ENCODE data around the gene HSPA14.
"Not testable (repeated sequence)": the region's sequence is repeated elsewhere in the genome, so short reads cannot be mapped to it uniquely, and the experiment has no call there.

Gene HSPA14, protein sequence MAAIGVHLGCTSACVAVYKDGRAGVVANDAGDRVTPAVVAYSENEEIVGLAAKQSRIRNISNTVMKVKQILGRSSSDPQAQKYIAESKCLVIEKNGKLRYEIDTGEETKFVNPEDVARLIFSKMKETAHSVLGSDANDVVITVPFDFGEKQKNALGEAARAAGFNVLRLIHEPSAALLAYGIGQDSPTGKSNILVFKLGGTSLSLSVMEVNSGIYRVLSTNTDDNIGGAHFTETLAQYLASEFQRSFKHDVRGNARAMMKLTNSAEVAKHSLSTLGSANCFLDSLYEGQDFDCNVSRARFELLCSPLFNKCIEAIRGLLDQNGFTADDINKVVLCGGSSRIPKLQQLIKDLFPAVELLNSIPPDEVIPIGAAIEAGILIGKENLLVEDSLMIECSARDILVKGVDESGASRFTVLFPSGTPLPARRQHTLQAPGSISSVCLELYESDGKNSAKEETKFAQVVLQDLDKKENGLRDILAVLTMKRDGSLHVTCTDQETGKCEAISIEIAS

DNA sequence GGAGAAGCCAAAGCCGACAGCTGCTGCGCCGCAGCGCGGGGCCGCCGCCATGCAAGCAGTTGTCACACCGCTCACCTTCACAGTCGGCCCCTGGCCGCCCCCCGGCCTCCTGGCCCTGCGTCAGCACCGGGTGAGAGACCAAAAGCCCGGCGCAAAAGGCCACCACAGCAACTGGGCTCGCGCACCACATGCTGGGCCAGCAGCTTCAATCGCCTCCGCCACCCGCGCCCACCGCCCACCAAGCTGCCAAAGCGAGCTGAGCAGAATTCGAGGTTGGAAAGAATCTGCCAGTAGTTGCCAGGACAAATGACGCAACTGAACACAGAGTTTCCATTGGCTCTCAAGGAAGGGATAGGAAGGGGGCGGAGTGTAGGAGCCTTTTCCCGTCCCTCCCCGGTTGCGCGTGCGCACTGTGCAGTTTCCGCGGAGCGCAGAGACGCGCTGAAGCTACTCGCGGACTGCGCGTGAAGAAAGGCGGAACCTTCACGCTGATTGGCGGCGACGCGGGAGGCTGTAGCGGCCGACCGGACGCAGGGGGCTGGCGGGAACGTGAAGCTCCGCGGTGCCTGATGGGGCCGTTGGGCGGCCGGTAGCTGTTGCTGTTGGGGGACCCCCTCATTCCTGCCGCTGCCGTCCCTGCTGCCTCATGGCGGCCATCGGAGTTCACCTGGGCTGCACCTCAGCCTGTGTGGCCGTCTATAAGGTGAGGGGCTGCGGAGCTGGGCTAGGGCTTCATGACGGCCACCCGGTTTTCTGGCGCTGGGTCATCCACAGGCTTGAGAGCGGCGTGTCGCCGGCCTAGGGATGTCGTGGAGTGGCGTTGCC is at the start of gene HSPA14, which contains the start of the genes CDNF and MSANTD7:
TSS of gene HSPA14 (plus strand) at position 550 of the 825 bp plus-strand sequence. CDS start at position 647, 97 bp downstream.
TSS of gene CDNF (minus strand) at position 281 of the 825 bp plus-strand sequence. CDS start at position 190, 91 bp downstream.
TSS of gene MSANTD7 (plus strand) at position 550 of the 825 bp plus-strand sequence. CDS start 3,979 bp downstream, outside the sequence.
- DNase-seq (ENCODE audit: low read depth), result peak; percentile 99

DNA sequence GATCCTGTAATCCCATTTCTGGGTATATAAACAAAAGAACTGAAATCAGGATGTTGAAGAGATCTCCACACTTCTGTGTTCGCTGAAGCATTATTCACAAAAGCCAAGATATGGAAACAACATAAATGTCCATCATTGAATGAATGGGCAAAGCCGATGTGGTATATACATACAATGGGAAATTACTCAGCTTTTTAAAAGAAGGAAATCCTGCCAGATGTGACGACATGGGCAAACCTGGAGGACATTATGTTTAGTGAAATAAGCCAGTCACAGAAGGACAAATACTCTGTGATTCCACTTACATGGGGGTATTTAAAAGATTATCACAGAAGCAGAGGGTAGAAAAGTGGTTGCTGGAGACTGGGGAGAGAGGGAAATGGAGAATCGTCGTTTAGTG is 39.5 kb upstream of the HSPA14 start:
- no peak for DNase-seq (ENCODE audit: low read depth)

DNA sequence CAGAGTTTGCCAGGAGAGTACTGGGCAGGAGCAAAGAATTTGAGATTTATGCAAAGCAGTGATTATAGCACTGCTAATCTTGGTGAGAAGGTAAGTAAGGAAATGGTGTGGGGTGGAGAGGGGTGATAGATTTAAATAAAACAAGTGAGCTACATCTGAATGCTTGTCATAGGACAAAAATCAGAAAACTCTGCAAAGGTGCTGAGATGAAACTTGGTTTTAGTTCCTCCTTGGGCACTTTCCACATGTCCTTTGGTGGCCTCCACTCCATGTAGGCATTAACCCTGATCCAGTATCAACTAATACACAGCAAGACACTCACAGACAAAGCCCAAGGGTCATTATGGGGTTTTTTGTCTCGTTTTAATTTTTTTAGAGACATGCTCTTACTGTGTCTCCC is 37.7 kb upstream of the HSPA14 start:
- DNase-seq (ENCODE audit: low read depth), result no peak

DNA sequence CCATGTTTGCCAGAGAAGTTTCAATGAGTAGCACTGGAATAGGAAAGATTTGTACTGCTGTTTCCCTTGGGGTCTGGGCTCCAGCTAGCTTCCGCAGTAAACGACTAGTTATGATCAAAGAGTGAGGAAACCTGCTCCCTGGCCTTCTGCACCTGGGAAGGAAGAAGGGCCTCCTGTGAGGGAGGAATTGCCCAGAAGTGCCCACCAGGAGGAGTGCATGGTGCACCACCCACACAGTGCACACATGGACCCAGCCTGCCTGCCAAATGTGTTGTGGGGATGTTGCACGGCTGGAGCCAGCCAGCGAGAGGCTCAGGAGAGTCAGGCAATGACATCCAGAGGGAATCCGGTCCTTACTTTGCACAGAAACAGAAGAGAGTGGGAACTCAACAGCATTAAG is 36.4 kb upstream of the HSPA14 start:
- no peak for DNase-seq (ENCODE audit: low read depth)

DNA sequence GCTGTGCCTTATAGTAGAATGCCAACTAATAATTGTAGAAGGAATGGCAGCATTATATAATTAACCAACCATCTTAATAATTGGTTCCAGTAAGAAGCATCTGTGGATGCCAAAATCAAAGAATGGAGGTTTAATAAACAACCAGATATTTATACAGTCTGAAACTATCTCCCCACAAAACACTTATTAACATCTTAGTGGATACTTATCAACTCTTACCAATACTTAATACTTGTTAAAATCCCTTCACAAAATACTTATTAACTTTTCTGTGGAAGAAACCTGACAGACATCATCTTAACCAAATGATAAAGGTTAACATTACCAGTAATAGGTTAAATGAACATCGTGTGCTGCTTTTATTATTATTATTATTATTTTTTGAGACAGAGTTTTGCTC is 34.3 kb upstream of the HSPA14 start:
- DNase-seq (ENCODE audit: low read depth), result no peak

DNA sequence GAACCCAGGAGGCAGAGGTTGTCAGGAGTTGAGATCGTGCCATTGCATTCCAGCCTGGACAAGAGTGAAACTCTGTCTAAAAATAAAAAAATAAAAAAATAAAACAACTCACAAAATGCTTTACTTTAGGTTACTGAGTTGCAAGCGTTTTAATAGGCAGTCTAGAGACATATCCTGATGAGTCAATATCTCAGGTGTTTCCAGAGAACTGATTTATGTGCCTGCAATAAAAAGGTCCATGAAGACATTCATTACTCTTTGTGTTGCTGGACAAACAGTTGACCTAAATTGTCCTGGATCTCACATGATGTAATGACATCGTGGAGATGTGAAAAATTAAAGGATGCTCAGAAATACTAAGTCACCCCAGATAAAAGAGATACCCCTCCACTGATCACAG is 31.8 kb upstream of the HSPA14 start:
- no peak for DNase-seq (ENCODE audit: low read depth)

DNA sequence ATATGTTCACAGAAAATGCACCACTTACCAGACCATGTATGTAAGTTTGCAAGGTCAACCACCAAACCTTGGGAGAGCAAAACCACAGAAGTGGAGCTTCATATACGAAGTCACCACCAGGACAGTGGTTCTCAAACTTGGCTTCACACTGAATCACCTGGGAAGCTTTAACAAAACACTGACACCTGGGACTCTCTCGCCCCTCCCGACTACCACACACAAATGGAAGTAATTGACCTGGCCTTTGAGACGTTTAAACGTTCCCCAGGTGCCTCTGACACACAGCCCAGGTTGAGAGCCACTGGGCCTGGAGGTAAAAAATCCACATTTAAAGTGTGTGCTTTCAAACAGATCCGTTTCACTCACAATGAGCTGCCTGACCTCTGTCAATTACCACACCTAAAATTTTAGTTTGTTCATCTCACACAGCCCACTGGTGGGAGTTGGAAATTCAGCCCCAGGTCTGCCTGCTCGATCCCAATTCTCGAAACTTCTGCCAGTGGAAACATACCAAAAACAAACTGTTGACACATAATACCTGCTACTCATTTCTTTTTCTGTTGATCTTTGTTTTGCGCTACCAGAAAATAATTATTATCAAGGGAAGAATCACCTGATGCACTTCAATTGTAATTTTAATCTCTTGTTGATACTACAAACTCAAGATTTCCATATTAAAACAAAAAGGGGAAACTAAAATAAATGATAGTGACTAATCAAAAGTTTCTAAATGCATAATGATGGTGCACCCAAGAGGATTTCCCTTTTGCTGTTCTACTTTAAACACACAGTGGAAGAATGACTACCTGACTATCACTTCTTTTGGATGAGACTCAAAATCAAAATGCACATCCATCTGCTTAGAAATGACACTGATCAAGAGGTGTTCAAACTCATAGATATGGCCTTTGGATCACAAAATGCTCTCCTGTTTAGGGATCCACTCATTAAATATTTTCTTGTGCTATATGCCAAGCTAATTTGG is 26.8 kb upstream of the HSPA14 start:
- no peak for DNase-seq (ENCODE audit: low read depth)

DNA sequence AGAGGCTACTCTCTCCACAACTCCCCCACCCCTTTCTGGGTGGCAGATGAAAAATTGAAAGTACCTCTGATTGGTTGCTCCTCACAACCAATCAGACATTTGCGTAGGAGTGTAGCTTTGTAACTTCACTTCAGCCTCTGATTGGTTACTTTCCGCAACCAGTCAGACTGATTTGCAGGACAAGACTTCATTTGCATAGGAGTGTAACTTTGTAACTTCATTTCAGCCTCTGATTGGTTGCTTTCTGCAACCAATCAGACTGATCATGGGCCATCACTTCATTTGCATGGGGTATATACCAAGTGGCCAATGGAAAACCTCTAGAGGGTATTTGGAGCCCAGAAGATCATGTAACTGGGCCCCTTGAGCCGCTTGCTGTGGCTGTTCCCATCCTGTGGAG is 25.8 kb upstream of the HSPA14 start:
- no peak for DNase-seq (ENCODE audit: low read depth)

DNA sequence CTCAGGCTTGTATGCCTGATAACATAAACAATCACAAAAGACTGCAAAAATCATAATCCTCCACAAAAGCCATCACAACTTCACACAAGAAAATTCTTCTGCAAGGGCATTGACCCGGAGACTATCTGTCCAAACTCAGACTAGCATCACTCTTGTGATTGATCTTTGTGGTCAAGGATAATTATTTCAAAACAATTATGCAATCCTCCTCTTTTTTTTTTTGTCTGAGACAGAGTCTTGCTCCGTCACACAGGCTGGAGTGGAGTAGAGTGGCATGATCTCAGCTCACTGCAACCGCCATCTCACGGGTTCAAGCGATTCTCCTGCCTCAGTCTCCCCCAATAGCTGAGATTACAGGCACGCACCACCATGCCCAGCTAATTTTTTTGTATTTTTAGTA is 22.4 kb upstream of the HSPA14 start:
- no peak for DNase-seq (ENCODE audit: low read depth)

DNA sequence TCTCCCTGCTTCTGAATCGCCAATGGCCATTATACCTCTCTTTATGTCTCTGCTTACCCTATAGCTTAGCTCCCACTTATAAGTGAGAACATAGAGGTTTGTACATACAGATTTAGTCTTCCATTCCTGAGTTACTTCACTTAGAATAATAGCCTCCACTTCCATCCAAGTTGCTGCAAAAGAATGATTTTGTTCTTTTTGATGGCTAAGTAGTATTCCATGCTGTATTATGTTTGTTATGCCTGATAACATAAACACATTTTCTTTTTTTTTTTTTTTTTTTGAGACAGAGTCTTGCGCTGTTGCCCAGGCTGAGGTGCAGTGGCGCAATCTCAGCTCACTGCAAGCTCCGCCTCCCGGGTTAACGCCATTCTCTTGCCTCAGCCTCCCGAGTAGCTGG is 21.4 kb upstream of the HSPA14 start:
- not testable (repeated sequence) for DNase-seq (ENCODE audit: low read depth)

DNA sequence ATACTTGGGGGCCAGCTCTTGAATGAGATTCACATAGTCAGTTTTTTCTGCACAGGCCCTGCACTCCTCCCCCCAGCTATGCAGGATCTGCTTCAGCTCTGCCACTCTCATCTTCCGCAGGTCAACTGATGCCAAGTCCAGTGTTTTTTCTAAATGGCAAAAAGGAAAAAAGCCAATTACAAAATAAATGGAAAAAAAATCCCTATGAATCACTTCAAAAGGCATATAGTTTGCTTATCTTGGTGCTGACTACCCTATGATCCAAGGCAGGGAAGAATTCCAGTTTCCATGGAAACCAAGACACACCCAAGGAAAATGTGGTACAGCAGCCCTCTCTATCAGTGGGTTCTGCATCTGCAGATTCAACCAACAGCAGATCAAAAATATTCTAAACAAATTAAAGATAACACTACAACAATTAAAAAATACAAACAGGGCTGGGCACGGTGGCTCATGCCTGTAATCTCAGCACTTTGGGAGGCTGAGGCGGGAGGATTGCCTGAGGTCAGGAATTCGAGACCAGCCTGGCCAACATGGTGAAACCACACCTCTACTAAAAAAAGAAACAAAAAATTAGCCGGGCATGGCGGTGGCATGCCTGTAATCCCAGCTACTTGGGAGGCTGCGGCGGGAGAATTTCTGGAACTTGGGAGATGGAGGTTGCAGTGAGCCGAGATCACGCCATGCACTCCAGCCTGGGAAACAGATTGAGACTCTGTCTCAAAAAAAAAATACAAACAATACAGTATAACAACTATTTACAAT is 17.9 kb upstream of the HSPA14 start:
- DNase-seq (ENCODE audit: low read depth), result no peak

DNA sequence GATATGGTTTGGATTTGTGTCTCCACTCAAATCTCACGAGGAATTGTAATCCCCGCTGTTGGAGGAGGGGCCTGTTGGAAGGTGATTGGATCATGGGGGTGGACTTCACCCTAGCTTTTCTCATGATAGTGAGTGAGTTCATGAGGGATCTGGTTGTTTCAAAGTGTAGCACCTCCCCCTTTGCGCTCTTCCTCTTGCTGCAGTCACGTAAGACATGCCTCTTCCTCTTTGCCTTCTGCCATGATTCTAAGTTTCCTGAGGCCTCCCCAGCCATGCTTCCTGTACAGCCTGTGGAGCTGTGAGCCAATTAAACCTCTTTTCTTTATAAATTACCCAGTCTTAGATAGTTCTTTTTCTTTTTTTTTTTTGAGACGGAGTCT is 17.3 kb upstream of the HSPA14 start:
- DNase-seq (ENCODE audit: low read depth), result no peak

DNA sequence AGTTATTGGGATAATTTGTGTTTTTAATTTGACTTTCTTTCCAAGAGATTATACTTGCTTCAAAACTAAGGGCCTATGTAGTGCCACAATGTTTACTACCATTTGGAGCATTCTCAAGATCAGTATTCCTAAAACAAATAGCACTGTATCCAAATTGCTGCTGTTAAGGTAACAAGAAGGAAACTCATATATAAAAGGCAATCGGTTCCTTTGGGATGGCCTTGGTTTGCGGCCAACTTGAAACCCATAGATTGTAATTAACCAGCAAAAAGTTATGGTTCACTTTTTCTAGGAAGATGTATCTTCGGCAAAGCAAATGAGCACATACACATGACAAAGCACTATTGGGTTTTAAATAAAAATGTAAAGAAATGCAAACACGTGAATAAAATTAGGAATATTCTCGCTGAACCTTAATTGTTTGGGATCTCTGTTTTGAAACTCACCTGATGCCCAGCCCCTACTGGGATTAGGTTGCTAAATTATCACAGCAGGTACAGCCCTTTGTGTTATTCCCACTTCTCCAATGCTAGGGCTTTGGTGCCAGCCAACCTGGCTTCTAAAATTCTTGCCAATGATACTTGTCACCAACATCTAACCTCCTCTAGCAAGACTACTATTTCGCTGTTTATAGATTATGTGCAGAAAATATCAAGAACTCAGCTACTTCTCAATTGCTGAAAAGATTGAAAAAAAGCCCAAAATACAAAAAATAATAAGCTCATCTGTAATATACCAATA is 16.3 kb upstream of the HSPA14 start:
- DNase-seq (ENCODE audit: low read depth), result no peak

DNA sequence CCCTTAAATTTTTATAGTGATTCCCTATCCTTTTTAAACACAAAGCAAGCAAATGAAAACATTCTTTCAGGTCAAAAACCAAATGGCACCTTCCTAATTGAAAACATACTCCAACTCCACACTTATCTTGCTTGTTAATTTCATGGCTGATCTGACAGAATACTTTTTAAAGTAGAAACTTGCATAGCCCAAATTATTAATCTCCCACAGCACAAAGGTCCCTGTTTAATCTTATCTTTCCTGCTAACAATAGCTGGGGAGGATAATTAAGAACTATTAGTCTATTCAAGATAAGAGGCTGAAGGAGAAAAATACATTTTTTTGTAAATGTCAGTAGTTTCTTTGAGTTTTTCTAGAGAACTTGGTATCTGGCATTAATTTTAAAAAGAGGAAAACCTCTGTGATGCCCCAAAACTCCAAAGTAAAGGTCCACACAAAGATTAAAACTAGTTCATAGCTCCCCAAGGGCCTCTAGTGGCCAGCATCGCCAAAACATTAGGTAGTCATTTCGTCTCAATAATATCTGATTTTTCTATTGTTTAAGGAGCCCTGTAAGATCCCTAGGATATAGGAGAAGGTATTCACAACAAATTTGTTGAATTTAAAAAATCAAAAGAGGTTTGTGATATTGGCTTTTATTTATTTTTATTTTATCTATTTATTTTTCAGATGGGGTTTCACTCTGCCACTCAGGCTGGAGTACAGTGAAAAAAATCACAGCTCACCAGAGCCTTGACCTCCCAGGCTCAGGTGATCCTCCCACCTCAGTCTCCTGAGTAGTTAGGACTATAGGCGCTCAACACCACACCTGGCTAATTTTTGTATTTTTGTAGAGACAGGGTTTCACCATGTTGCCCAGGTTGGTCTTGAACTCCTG is 15.0 kb upstream of the HSPA14 start:
- no peak for DNase-seq (ENCODE audit: low read depth)

DNA sequence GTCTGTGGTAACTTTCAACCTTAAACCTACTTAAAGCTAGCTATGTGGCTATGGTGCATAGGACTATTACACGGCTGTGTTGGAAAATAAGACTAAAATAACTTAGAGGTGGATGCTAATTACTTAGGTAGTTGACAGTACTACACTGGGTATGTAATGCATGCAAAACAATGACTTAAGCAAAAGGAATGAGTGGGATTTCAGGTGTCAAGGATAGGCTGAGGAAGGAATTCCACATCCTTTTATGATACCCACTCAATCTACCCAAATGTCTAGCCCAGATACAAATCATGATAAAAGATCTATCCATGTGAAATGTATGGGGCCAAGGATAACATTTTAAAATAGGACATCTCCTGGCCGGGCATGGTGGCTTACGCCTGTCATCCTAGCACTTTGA is 14.1 kb upstream of the HSPA14 start:
- no peak for DNase-seq (ENCODE audit: low read depth)

DNA sequence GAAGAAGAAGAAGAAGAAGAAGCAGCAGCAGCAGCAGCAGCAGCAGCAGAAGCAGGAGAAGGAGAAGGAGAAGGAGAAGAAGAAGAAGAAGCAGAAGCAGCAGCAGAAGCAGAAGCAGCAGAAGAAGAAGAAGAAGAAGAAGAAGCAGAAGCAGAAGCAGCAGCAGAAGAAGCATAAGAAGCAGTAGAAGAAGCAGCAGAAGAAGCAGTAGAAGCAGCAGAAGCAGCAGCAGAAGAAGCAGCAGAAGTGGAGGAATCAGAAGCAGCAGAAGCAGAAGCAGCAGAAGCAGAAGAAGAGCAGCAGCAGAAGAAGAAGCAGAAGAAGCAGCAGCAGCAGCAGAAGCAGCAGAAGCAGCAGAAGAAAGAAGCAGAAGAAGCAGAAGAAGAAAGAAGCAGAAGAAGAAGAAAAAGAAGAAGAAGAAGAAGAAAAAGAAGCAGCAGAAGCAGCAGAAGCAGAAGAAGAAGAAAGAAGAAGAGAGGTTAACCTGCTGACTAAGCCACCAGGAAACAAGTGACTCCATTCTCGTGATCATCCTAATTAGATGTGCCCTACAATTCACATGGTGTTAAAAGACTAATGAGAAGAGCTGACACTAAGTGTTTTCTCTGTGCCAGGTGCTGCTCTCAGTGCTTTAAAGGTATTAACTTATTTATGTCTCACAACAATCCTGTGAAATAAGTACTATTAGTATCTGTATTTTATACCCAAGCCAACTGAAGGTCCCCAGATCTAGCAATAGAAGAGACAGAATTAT is 11.9 kb upstream of the HSPA14 start:
- no peak for DNase-seq (ENCODE audit: low read depth)

DNA sequence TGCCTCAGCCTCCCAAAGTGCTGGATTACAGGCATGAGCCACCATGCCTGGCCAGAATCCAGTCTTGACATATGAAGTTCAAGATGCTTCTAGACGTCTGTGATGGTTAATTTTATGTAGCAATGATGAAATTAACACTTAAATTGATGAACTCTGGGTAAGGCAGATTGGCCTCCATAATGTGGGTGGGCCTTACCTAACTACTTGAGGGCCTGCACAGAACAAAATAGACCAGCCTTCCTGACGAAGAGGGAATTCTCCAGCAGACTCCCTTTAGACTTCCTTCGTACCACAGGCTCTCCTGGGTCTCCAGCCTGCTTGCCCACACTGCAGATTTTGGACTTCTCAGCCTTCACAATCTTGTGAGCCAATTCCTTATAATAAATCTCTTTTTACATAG is 5.0 kb upstream of the HSPA14 start:
- DNase-seq (ENCODE audit: low read depth), result no peak

DNA sequence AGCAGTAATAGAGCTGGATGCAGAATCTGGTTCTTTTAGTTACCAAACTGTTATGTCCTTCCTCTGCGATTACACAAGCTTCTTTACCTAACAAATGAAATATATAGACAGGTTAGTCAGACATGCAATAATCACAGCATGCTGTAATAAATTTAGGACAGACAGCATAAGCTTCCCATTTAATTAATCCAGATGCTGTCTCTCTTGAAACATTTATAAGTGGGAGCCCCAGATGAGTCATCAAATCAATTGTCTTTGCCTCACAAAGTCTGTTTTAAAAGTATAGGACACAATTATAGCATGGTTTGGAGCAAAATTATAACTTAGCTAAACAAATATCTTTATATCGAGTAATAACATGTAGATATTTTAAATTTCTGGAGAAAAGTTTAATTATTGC is 1.9 kb upstream of the HSPA14 start:
- DNase-seq (ENCODE audit: low read depth), result no peak

All from GM04504 (cell line).